Esophagus squamous epithelium (tissue), 4 donors: ENCODE measurements around the gene TTC14.

Source experiments
- CTCF ChIP-seq, 6 experiments: fragments of 450-650 bp in 4 of 6; fragments of 200-600 bp in 2 of 6; sonication (generic) in 2 of 6; IDR thresholded peaks; one replicate each; pipeline ENCODE4 v1.5.1; 2016 to 2019; ENCODE audit warnings: antibody characterized with exemption in 6 of 6, mild to moderate bottlenecking in 4 of 6, moderate library complexity in 4 of 6
- POLR2A ChIP-seq, 4 donors: fragments of 450-650 bp; IDR thresholded peaks; one replicate each; pipeline ENCODE4 v1.6.1; 2017; ENCODE audit warnings: antibody characterized with exemption in 4 of 4, mild to moderate bottlenecking in 4 of 4, moderate library complexity in 3 of 4

GRCh38 chr3:180590396-180590795 lies 11.6 kb upstream of the TTC14 start:
- TF ChIP-seq CTCF (IDR thresholded peaks at IDR 0.05), result no peak
- no peak for TF ChIP-seq POLR2A (IDR thresholded peaks at IDR 0.05)
